Measurements from ENCODE around the gene ZNF267. TPM values are rescaled to one million over a fixed set of nuclear protein-coding genes. Genes with fewer than 3 reads are reported as not detected.

Gene ZNF267
- total and polyA plus RNA-seq, 2 of the 13 experiments (the other 11 are each of a cell fraction or from before 2014, with no cell fraction given) = 3.0 to 30.0 TPM

- peak; percentile 35; the same call in 1 of the 2 replicates for TF ChIP-seq IKZF5 (CRISPR knock-in tag; IDR thresholded peaks at IDR 0.05)
- TF ChIP-seq FOXJ3 (CRISPR knock-in tag; IDR thresholded peaks at IDR 0.05; ENCODE audit: borderline replicate concordance) = 0 out of 2 replicates have a peak, but pooled peaks have one; percentile 20
- TF ChIP-seq KIAA2018 (CRISPR knock-in tag; IDR thresholded peaks at IDR 0.05; ENCODE audit: borderline replicate concordance) = no peak
- no peak for TF ChIP-seq TCF12 (IDR thresholded peaks at IDR 0.05)
- no peak for TF ChIP-seq TCF12 (CRISPR knock-in tag; IDR thresholded peaks at IDR 0.05)
- peak; percentile 39; the same call in 1 of the 2 replicates for TF ChIP-seq DMAP1 (CRISPR knock-in tag; IDR thresholded peaks at IDR 0.05)
- peak; percentile 8; the same call in 1 of the 2 replicates for TF ChIP-seq ARID4A (CRISPR knock-in tag; IDR thresholded peaks at IDR 0.05; ENCODE audit: borderline replicate concordance)
- TF ChIP-seq SP140L (CRISPR knock-in tag; IDR thresholded peaks at IDR 0.05; ENCODE audit: borderline replicate concordance) = 0 out of 2 replicates have a peak, but pooled peaks have one; percentile 30
- peak; percentile 88 for TF ChIP-seq RCOR2 (CRISPR knock-in tag; IDR thresholded peaks at IDR 0.05)
- no peak for TF ChIP-seq PAWR (CRISPR knock-in tag; IDR thresholded peaks at IDR 0.05; ENCODE audit: borderline replicate concordance)
- peak; percentile 71; the same call in 1 of the 2 replicates for TF ChIP-seq ZNF205 (CRISPR knock-in tag; IDR thresholded peaks at IDR 0.05)
- TF ChIP-seq ZBTB21 (CRISPR knock-in tag; IDR thresholded peaks at IDR 0.05) = peak; percentile 58; the same call in 1 of the 2 replicates
- TF ChIP-seq ZBTB38 (CRISPR knock-in tag; IDR thresholded peaks at IDR 0.05) = no peak
Observed at GRCh38 chr16:31876951-31877828, 3.6 kb downstream of the ZNF267 start (continued).
